Posterior vena cava (tissue), 2 donors: ENCODE measurements around the gene MAN2A1. TPM values are rescaled to one million over a fixed set of nuclear protein-coding genes. Genes with fewer than 3 reads are reported as not detected.
A peak's percentile ranks its signal among the peaks of the same experiment; 100 is the strongest.

Experiments used
- DNase-seq: peaks from one replicate; pipeline ENCODE4 v3.0.0-alpha.2; 2020; ENCODE audit warnings: low spot score
- intact Hi-C, 2 donors: fragments of 100-400 bp; cut with DNase I; formaldehyde crosslinking; loops; one replicate each; pipeline versions ENCODE4 v1.14.1 to v1.14.2; 2022 to 2023
- total RNA-seq, 2 donors: library from RNA; stranded (reverse); fragmentation: NEBNext Ultra II Directional; extraction: Animal tissue kit (Norgen Biotek cat#: 25700); gene quantifications; one replicate each; pipeline ENCODE4 v1.2.1, GENCODE V29; 2021
- donor health status: DM: yes; HTN: yes; CAD: no.
- donor health status: DM: yes; HTN: yes; CAD: no.

MAN2A1 gene
- total RNA-seq, 2 donors from 2014 or later, result 43.9 to 44.5 TPM

- intact Hi-C loops, result no loop called here
- DNase-seq, result no peak
These were observed 15.1 kb upstream of the MAN2A1 start for GRCh38 chr5:109674596-109674995.

GRCh38 chr5:109676920-109677319 is 12.8 kb upstream of the MAN2A1 start:
- DNase-seq, result no peak
- intact Hi-C loops, result no loop called here

- DNase-seq, result no peak
These were observed 11.3 kb upstream of the MAN2A1 start for GRCh38 chr5:109678447-109678846.

GRCh38 chr5:109681763-109682162 is 8.0 kb upstream of the MAN2A1 start:
- DNase-seq, result no peak
- intact Hi-C loops, result no loop called here

More at GRCh38 chr5:109678447-109678846, 11.3 kb upstream of the MAN2A1 start:
- intact Hi-C loops, result no loop called here

- intact Hi-C loops, result no loop called here
- DNase-seq, result no peak
These were observed 7.3 kb upstream of the MAN2A1 start for GRCh38 chr5:109682383-109682782.

- intact Hi-C loops, result no loop called here
- no peak for DNase-seq
These were observed 3.8 kb upstream of the MAN2A1 start for GRCh38 chr5:109685916-109686315.

- intact Hi-C loops, result no loop called here
- DNase-seq, result no peak
These were observed 1.1 kb upstream of the MAN2A1 start for GRCh38 chr5:109688630-109688969.

GRCh38 chr5:109688970-109689739 is 572 bp upstream of the MAN2A1 start:
- intact Hi-C loops, result no loop called here
- DNase-seq, result peak; percentile 96

- DNase-seq, result peak; percentile 84
- intact Hi-C loops, result no loop called here
These were observed 681 bp downstream of the MAN2A1 start for GRCh38 chr5:109690242-109690974.

- peak; percentile 94 for DNase-seq
- intact Hi-C loops, result no loop called here
These were observed 1.3 kb downstream of the MAN2A1 start for GRCh38 chr5:109690975-109691574.

- intact Hi-C loops, result no loop called here
- DNase-seq, result no peak
These were observed 2.3 kb downstream of the MAN2A1 start for GRCh38 chr5:109691996-109692395.

GRCh38 chr5:109692852-109693251 is 3.1 kb downstream of the MAN2A1 start:
- no peak for DNase-seq
- intact Hi-C loops, result no loop called here

- no peak for DNase-seq
- intact Hi-C loops, result no loop called here
These were observed 4.0 kb downstream of the MAN2A1 start for GRCh38 chr5:109693535-109694400.

GRCh38 chr5:109694451-109694891 is 4.7 kb downstream of the MAN2A1 start:
- DNase-seq, result no peak
- intact Hi-C loops, result no loop called here

GRCh38 chr5:109695005-109695926 is 5.5 kb downstream of the MAN2A1 start:
- DNase-seq, result no peak
- intact Hi-C loops, result no loop called here

- DNase-seq, result no peak
- intact Hi-C loops, result no loop called here
These were observed 7.6 kb downstream of the MAN2A1 start for GRCh38 chr5:109697339-109697738.

- intact Hi-C loops, result no loop called here
- no peak for DNase-seq
These were observed 10.9 kb downstream of the MAN2A1 start for GRCh38 chr5:109700516-109701153.

- no peak for DNase-seq
These were observed 11.5 kb downstream of the MAN2A1 start for GRCh38 chr5:109701252-109701651.

More at GRCh38 chr5:109701252-109701651, 11.5 kb downstream of the MAN2A1 start:
- intact Hi-C loops, result no loop called here
